Omental fat pad (tissue), 4 donors: Measurements from ENCODE around the gene GALNT13. TPM values are rescaled to one million over a fixed set of nuclear protein-coding genes. Genes with fewer than 3 reads are reported as not detected.
"Not testable (repeated sequence)": the region's sequence is repeated elsewhere in the genome, so short reads cannot be mapped to it uniquely, and the experiment has no call there.

Source experiments
- ATAC-seq: fragments of 150-250 bp; one replicate; pipeline ENCODE4 v1.9.1; 2016; ENCODE audit warnings: mild to moderate bottlenecking, moderate library complexity; ENCODE audit not compliant: low FRiP score
- DNase-seq: peaks from one replicate; pipeline ENCODE4 v3.0.0-alpha.2; 2019; ENCODE audit warnings: low spot score
- total RNA-seq, 4 donors: library from RNA; depleted of rRNA; stranded (reverse); fragments of >200 nt; gene quantifications; one replicate each; pipeline ENCODE4 v1.1.0, GENCODE V29; 2016
- TF ChIP-seq, protein P1 (sequence below), 3 donors: fragments of 450-650 bp; IDR thresholded peaks; one replicate each; pipeline ENCODE4 v1.5.1; 2016 to 2017; ENCODE audit warnings: antibody characterized with exemption in 3 of 3, mild to moderate bottlenecking in 3 of 3, moderate library complexity in 2 of 3

GALNT13 gene
- total RNA-seq, 4 donors from 2014 or later: 0.38 to 1.8 (median 0.54) TPM

GRCh38 chr2:154466226-154466625 is 594.5 kb downstream of the GALNT13 start:
- DNase-seq (no peak), ATAC-seq (no peak)
- TF ChIP-seq, protein P1, sequence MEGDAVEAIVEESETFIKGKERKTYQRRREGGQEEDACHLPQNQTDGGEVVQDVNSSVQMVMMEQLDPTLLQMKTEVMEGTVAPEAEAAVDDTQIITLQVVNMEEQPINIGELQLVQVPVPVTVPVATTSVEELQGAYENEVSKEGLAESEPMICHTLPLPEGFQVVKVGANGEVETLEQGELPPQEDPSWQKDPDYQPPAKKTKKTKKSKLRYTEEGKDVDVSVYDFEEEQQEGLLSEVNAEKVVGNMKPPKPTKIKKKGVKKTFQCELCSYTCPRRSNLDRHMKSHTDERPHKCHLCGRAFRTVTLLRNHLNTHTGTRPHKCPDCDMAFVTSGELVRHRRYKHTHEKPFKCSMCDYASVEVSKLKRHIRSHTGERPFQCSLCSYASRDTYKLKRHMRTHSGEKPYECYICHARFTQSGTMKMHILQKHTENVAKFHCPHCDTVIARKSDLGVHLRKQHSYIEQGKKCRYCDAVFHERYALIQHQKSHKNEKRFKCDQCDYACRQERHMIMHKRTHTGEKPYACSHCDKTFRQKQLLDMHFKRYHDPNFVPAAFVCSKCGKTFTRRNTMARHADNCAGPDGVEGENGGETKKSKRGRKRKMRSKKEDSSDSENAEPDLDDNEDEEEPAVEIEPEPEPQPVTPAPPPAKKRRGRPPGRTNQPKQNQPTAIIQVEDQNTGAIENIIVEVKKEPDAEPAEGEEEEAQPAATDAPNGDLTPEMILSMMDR (IDR thresholded peaks at IDR 0.05): no peak

- TF ChIP-seq, protein P1 (IDR thresholded peaks at IDR 0.05): no peak
- ATAC-seq (no peak), DNase-seq (no peak)
Measured at GRCh38 chr2:154470376-154470775, 598.7 kb downstream of the GALNT13 start.

DNA sequence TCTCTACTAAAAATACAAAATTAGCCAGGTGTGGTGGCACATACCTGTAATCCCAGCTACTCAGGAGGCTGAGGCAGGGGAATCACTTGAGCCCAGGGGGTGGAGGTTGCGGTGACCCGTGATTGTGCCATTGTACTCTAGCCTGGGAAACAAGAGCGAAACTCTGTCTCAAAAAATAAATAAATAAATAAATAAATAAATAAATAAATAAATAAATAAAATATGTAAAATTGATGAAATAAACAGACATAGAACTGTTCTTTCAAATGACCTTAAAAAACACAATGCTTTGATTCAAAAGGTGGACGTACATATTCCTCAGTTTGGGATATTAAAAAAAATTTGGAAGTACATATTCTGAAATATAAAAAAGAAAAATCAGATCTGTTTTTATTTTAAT is 599.8 kb downstream of the GALNT13 start:
- not testable (repeated sequence) for DNase-seq, ATAC-seq

DNA sequence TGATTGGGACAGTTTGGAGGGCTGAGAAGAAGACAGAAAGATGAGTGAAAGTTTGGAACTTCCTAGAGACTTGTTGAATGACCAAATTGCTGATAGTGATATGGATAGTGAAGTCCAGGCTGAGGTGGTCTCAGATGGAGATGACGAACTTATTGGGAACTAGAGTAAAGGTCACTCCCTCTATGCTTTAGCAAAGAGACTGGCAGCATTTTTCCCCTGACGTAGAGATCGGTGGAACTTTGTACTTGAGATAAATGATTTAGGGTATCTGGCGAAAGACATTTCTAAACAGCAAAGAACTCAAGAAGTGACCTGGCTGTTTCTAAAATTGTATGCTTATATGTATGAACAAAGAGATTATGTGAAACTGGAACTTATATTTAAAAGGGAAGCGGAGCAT is 605.6 kb downstream of the GALNT13 start:
- ATAC-seq (no peak), DNase-seq (no peak)
- TF ChIP-seq, protein P1 (IDR thresholded peaks at IDR 0.05): no peak

- DNase-seq: no peak
- TF ChIP-seq, protein P1 (IDR thresholded peaks at IDR 0.05): no peak
- ATAC-seq: no peak
Measured at GRCh38 chr2:154480521-154480920, 608.8 kb downstream of the GALNT13 start.

DNA sequence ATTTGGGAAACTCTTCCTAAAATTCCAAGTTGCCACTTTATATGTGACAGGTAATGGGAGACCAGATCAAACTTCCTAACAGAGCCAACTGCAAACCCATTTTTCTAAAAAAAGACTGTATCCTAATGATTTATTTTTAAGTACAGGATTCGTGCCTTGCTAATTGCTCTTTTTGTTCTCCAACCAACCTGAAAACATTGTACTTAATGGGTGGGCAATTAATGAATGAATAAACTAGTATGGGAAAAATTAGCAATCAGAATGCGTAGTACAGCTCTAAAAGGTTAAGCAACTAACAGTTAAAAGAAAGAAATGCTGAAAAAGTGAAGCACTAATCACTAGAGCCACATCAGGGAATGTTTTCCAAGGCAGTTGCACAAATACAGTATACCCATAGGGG is 609.6 kb downstream of the GALNT13 start:
- TF ChIP-seq, protein P1 (IDR thresholded peaks at IDR 0.05): no peak
- ATAC-seq (no peak), DNase-seq (no peak)

DNA sequence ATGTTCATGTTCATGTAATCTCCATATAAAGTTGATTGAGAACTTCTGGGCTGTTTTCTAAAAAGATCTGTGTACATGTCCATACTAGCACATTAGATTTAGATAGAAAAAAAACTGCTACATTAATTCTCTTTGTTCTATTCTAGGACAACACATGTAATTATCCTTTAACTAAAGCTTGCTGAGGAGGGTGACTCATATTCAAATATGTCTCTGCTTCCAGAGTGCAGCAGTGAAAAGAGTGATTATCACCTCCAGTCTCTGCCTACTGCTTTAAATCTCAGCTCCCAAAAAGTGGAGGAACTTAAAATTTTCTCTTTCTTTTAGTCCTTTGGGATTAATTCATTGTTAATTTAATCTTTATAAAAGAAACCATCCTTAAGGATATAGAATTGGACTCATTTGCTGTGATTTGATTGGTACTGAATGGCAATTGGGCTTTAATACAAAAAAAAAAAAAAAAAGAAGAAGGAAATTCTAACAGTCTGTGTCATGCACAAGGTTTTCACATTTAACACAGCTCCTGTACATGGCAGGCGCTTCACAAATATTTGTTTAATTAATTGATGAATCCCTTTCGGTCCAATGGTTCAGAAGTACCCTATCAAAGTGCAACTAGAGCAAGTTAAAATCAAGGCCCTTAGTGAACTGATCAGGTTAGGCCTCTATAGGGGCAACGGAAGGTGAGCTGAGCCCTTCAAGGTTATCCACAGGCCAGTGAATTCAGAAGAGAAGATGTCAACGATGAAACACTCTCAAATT is 612.8 kb downstream of the GALNT13 start:
- TF ChIP-seq, protein P1 (IDR thresholded peaks at IDR 0.05): no peak
- DNase-seq (no peak), ATAC-seq (no peak)
